ENCODE data around the gene NES. TPM values are rescaled to one million over a fixed set of nuclear protein-coding genes. Genes with fewer than 3 reads are reported as not detected.

The NES gene
- total RNA-seq, 4 donors from 2014 or later, result 59.9 to 65.3 (median 63.9) TPM

DNA sequence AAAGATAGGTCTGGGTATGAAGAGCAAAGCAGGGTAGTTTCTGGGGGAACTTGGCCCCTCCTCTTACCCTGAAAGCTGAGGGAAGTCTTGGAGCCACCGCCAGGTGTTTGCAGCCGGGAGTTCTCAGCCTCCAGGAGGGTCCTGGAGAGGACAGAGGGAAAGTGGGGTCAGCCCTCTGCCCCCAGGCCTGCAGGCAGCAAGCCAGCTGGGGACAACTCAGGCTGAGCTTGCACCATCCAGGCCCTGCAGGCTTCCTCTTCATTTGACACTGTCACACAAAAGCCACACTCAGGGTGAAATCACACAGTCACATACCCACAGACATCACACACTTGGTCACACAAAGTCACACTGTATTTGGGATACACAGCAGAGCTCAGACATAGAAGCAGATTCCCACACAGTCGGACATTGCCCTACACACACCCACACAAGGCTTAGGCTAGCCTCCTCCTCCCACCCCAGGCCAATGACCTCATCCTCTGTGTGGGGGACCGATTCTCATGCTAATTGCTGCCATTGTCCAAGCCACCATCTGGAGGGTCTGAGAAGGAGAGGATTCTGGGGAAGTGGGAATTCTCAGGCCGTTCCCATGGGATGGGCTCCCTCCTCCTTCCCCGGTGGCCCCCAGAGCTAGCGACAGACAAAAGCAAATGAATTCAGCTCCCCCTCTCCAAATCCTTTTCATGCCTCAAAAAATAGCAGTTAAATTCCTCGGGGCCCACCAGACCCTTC lies 3.7 kb downstream of the NES start:
- Histone ChIP-seq H3K27me3 (peaks cover 0 to 9% of the 10 kb centered on the region in 2 donors), H3K4me1 (peaks cover 0 to 80% (median 29%) of the 10 kb centered on the region in 4 donors), H3K27ac (peak overlapping the region in 3 of 4 donors; percentile 36 to 92 (median 91)), H3K9me3 (no peaks in the 10 kb centered on the region), H3K4me3 (peak overlapping the region in 1 of 4 donors; percentile 68), H3K36me3 (peaks cover 0 to 32% (median 0%) of the 10 kb centered on the region in 3 donors)
- WGBS, 2 donors, result 30 to 32% methylated on average over 8 of the region's 8 CpGs
- no peak for DNase-seq (ENCODE audit: low spot score in 2 of 2)
- TF ChIP-seq POLR2A (IDR thresholded peaks at IDR 0.05), result no peak
- peak in 1 of 2 donors; percentile 8 for TF ChIP-seq EP300 (IDR thresholded peaks at IDR 0.05)

- 94 to 95% methylated on average over 2 of the region's 2 CpGs for WGBS, 2 donors
These were observed 5.4 kb downstream of the NES start for GRCh38 chr1:156671804-156672203.

GRCh38 chr1:156670791-156671190 lies 6.4 kb downstream of the NES start:
- Histone ChIP-seq H3K36me3 (peaks cover 0 to 32% (median 0%) of the 10 kb centered on the region in 3 donors), H3K27me3 (no peaks in the 10 kb centered on the region), H3K4me1 (peaks cover 0 to 82% (median 39%) of the 10 kb centered on the region in 4 donors), H3K4me3 (no peak overlapping the region), H3K27ac (peak overlapping the region in 2 of 4 donors; percentile 84 to 94), H3K9me3 (no peaks in the 10 kb centered on the region)
- 58 to 72% methylated on average over 3 of the region's 4 CpGs for WGBS, 2 donors
- DNase-seq (ENCODE audit: low spot score in 2 of 2), result no peak
- no peak for TF ChIP-seq CTCF (IDR thresholded peaks at IDR 0.05)
- no peak for TF ChIP-seq EP300 (IDR thresholded peaks at IDR 0.05)
- TF ChIP-seq POLR2A (IDR thresholded peaks at IDR 0.05), result no peak

More at GRCh38 chr1:156671804-156672203, 5.4 kb downstream of the NES start:
- TF ChIP-seq EP300 (IDR thresholded peaks at IDR 0.05), result no peak
- Histone ChIP-seq H3K9me3 (no peaks in the 10 kb centered on the region), H3K4me1 (peaks cover 0 to 82% (median 33%) of the 10 kb centered on the region in 4 donors), H3K4me3 (no peak overlapping the region), H3K36me3 (peaks cover 0 to 32% (median 0%) of the 10 kb centered on the region in 3 donors), H3K27ac (peak overlapping the region in 1 of 4 donors; percentile 33), H3K27me3 (peaks cover 0 to 1% of the 10 kb centered on the region in 2 donors)
- no peak for DNase-seq (ENCODE audit: low spot score in 2 of 2)

GRCh38 chr1:156670359-156670758 lies 6.8 kb downstream of the NES start:
- H3K36me3 ChIP-seq, result peaks cover 0 to 32% (median 0%) of the 10 kb centered on the region in 3 donors
- DNase-seq (ENCODE audit: low spot score in 2 of 2), result no peak
- H3K9me3 ChIP-seq, result no peaks in the 10 kb centered on the region
- no peak overlapping the region for H3K4me3 ChIP-seq
- no peaks in the 10 kb centered on the region for H3K27me3 ChIP-seq
- WGBS, 2 donors, result 63 to 78% methylated on average over 6 of the region's 6 CpGs
- peaks cover 0 to 82% (median 43%) of the 10 kb centered on the region in 4 donors for H3K4me1 ChIP-seq
- TF ChIP-seq CTCF (IDR thresholded peaks at IDR 0.05), result no peak
- TF ChIP-seq POLR2A (IDR thresholded peaks at IDR 0.05), result no peak
- no peak for TF ChIP-seq EP300 (IDR thresholded peaks at IDR 0.05)
- peak overlapping the region in 3 of 4 donors; percentile 11 to 94 (median 84) for H3K27ac ChIP-seq

DNA sequence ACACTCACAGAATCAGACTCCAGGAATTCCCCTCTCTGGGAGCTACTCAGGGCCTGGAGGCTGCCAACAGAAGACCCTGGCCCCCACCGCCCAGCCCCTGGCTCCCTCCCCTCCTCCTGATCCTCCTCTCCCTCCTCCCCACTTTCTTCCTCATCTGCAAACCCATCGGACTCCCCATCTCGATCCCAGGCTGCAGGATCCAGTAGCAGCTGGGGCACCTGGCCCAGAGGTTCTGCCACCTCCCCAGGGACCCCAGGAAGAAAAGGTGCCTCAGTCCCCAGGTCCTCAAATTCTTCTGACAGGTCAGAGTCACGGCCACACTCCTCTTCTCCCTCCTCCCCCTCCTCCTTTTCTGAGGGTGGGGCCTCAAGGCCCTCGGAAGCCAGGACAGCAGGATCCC lies 7.4 kb downstream of the NES start:
- WGBS, 2 donors, result 48 to 59% methylated on average over 5 of the region's 5 CpGs
- DNase-seq (ENCODE audit: low spot score in 2 of 2), result no peak
- no peak overlapping the region for H3K4me3 ChIP-seq
- no peaks in the 10 kb centered on the region for H3K27me3 ChIP-seq
- no peak for TF ChIP-seq CTCF (IDR thresholded peaks at IDR 0.05)
- no peak for TF ChIP-seq EP300 (IDR thresholded peaks at IDR 0.05)
- peaks cover 0 to 26% (median 0%) of the 10 kb centered on the region in 3 donors for H3K36me3 ChIP-seq
- H3K27ac ChIP-seq, result peak overlapping the region in 3 of 4 donors; percentile 11 to 94 (median 84)
- H3K4me1 ChIP-seq, result peaks cover 0 to 82% (median 42%) of the 10 kb centered on the region in 4 donors
- H3K9me3 ChIP-seq, result no peaks in the 10 kb centered on the region

Data from tibial nerve (tissue), 4 donors.